ENCODE measurements around the gene TM2D1.

- no peak for TF ChIP-seq EP300 (IDR thresholded peaks at IDR 0.05)
- TF ChIP-seq CTCF (IDR thresholded peaks at IDR 0.05), result no peak
- no peak for TF ChIP-seq POLR2A (IDR thresholded peaks at IDR 0.05)
These were observed 88.6 kb downstream of the TM2D1 start for GRCh38 chr1:61636376-61636775.

All from ovary (tissue), 3 donors.